GM23248 (cell line): ENCODE data around the gene STK33. TPM values are rescaled to one million over a fixed set of nuclear protein-coding genes. Genes with fewer than 3 reads are reported as not detected.

ENCODE experiments used
- DNase-seq: peaks from one replicate; pipeline ENCODE4 v3.0.0-alpha.2; 2015
- H2AFZ ChIP-seq: fragments of 200-600 bp; sonication (generic); 2 replicates; pipeline ENCODE4 v1.6.1; 2016; ENCODE audit warnings: antibody characterized with exemption
- H3F3A ChIP-seq: fragments of 200-600 bp; sonication (generic); 2 replicates; pipeline ENCODE4 v1.6.1; 2016; ENCODE audit warnings: mild to moderate bottlenecking, antibody characterized with exemption, mixed run types; ENCODE audit not compliant: insufficient read depth
- H3K27ac ChIP-seq: fragments of 200-600 bp; sonication (generic); 2 replicates; pipeline ENCODE4 v1.5.1; 2016; ENCODE audit warnings: mild to moderate bottlenecking
- H3K27me3 ChIP-seq: fragments of 200-600 bp; sonication (generic); replicated peaks from 2 replicates; pipeline ENCODE4 v1.6.1; 2016; ENCODE audit warnings: mild to moderate bottlenecking; ENCODE audit not compliant: insufficient read depth
- H3K36me3 ChIP-seq: fragments of 200-600 bp; sonication (generic); 2 replicates; pipeline ENCODE4 v1.6.1; 2016; ENCODE audit warnings: low read depth, mild to moderate bottlenecking
- H3K4me1 ChIP-seq: fragments of 200-600 bp; sonication (generic); 2 replicates; pipeline ENCODE4 v1.6.1; 2016; ENCODE audit warnings: mild to moderate bottlenecking; ENCODE audit not compliant: insufficient read depth
- H3K4me2 ChIP-seq: fragments of 200-600 bp; sonication (generic); one replicate; pipeline ENCODE4 v1.6.1; 2016; ENCODE audit warnings: mild to moderate bottlenecking; ENCODE audit not compliant: unreplicated experiment
- H3K4me3 ChIP-seq: fragments of 200-600 bp; sonication (generic); 2 replicates; pipeline ENCODE4 v1.5.1; 2016; ENCODE audit warnings: mild to moderate bottlenecking
- H3K79me2 ChIP-seq: fragments of 200-600 bp; sonication (generic); 2 replicates; pipeline ENCODE4 v1.6.1; 2016; ENCODE audit warnings: mild to moderate bottlenecking; ENCODE audit not compliant: insufficient read depth
- H3K9ac ChIP-seq: fragments of 200-600 bp; sonication (generic); 2 replicates; pipeline ENCODE4 v1.6.1; 2016; ENCODE audit warnings: mild to moderate bottlenecking
- H3K9me2 ChIP-seq: fragments of 200-600 bp; sonication (generic); 2 replicates; pipeline ENCODE4 v1.6.1; 2016; ENCODE audit warnings: mixed run types, mild to moderate bottlenecking, moderate library complexity; ENCODE audit not compliant: insufficient read depth
- H3K9me3 ChIP-seq: fragments of 200-600 bp; sonication (generic); one replicate; pipeline ENCODE4 v1.6.1; 2017; ENCODE audit warnings: low read depth
- H4K20me1 ChIP-seq: fragments of 200-600 bp; sonication (generic); 2 replicates; pipeline ENCODE4 v1.6.0; 2016; ENCODE audit not compliant: insufficient read depth
- EZH2 ChIP-seq: fragments of 200-600 bp; sonication (generic); IDR thresholded peaks from 2 replicates; pipeline ENCODE4 v1.6.1; 2018; ENCODE audit warnings: antibody characterized with exemption, mild to moderate bottlenecking; ENCODE audit not compliant: insufficient read depth, poor library complexity, severe bottlenecking
- EZH2phosphoT487 ChIP-seq: fragments of 200-600 bp; sonication (generic); IDR thresholded peaks from 2 replicates; pipeline ENCODE4 v1.6.1; 2018; ENCODE audit warnings: antibody characterized with exemption, moderate library complexity, mild to moderate bottlenecking, low read depth; ENCODE audit not compliant: insufficient read depth
- WGBS, 2 experiments: methylation state at CpG; one replicate each; pipeline ENCODE4 v1.1.6; 2015 to 2017; ENCODE audit warnings: low lambda C conversion rate in 2 of 2, low coverage in 1 of 2; ENCODE audit errors: missing lambda C conversion rate in 2 of 2; 5-methylcytosine and 5-hydroxymethylcytosine counted together
- in situ Hi-C: fragments of 300-500 bp; cut with MboI; formaldehyde crosslinking; loops from 2 replicates; pipeline ENCODE4 v1.15.0; 2020
- polyA plus RNA-seq: library from polyadenylated mRNA; unstranded; fragments of >200 nt; fragmentation: Nextera tagmentation; extraction: Ambion mirVana; gene quantifications from 2 replicates; pipeline ENCODE4 v1.2.1, GENCODE V29; 2016
- total RNA-seq: library from RNA; depleted of rRNA; stranded (reverse); fragments of >200 nt; shearing (Covaris generic); gene quantifications from 2 replicates; pipeline ENCODE4 v1.2.3, GENCODE V29; 2014

STK33 gene
- total and polyA plus RNA-seq, 2 experiments from 2014 or later = not detected

- no peaks in the 10 kb centered on the region for H3K36me3 ChIP-seq
- no peak overlapping the region for H2AFZ ChIP-seq
- H3K79me2 ChIP-seq = no peaks in the 10 kb centered on the region
- no peaks in the 10 kb centered on the region for H3K4me1 ChIP-seq
- in situ Hi-C loops = no loop called here
- H3K9me3 ChIP-seq = no peaks in the 10 kb centered on the region
- no peaks in the 10 kb centered on the region for H3K9me2 ChIP-seq
- WGBS, 2 experiments = 81 to 90% methylated on average over 4 of the region's 4 CpGs
- H3K27ac ChIP-seq = no peak overlapping the region
- peaks cover 3% of the 10 kb centered on the region; the same call in 1 of the 2 replicates for H3F3A ChIP-seq
- TF ChIP-seq EZH2 (no peak), EZH2phosphoT487 (no peak)
- no peak overlapping the region for H3K4me3 ChIP-seq
- no peaks in the 10 kb centered on the region for H3K27me3 ChIP-seq
- H3K4me2 ChIP-seq = no peak overlapping the region
- H4K20me1 ChIP-seq = no peaks in the 10 kb centered on the region
- DNase-seq = no peak
- H3K9ac ChIP-seq = no peak overlapping the region
These were observed 21.4 kb upstream of the STK33 start for GRCh38 chr11:8615291-8616032.

- Histone ChIP-seq H4K20me1 (no peaks in the 10 kb centered on the region), H3K9me2 (no peaks in the 10 kb centered on the region), H3F3A (peaks cover 3% of the 10 kb centered on the region; the same call in 1 of the 2 replicates), H3K9ac (no peak overlapping the region), H3K79me2 (no peaks in the 10 kb centered on the region), H3K9me3 (no peaks in the 10 kb centered on the region), H3K27me3 (no peaks in the 10 kb centered on the region), H3K27ac (no peak overlapping the region), H3K36me3 (no peaks in the 10 kb centered on the region), H3K4me2 (no peak overlapping the region), H2AFZ (no peak overlapping the region), H3K4me3 (no peak overlapping the region), H3K4me1 (no peaks in the 10 kb centered on the region)
- DNase-seq = no peak
- no peak for TF ChIP-seq EZH2
- no peak for TF ChIP-seq EZH2phosphoT487
- in situ Hi-C loops = no loop called here
- WGBS, 2 experiments = 95% methylated on average over 4 of the region's 4 CpGs
These were observed 20.5 kb upstream of the STK33 start for GRCh38 chr11:8614497-8614896.

- Histone ChIP-seq H3K4me3 (no peak overlapping the region), H3K9ac (no peak overlapping the region), H3K4me2 (no peak overlapping the region), H2AFZ (no peak overlapping the region), H3K4me1 (no peaks in the 10 kb centered on the region), H3K36me3 (no peaks in the 10 kb centered on the region), H3K27ac (no peak overlapping the region), H3K9me3 (no peaks in the 10 kb centered on the region), H3F3A (peaks cover 3% of the 10 kb centered on the region; the same call in 1 of the 2 replicates), H4K20me1 (no peaks in the 10 kb centered on the region), H3K27me3 (no peaks in the 10 kb centered on the region), H3K79me2 (no peaks in the 10 kb centered on the region), H3K9me2 (no peaks in the 10 kb centered on the region)
- WGBS, 2 experiments = 89 to 93% methylated on average over 1 of the region's 1 CpG
- no peak for DNase-seq
- TF ChIP-seq EZH2 = no peak
- TF ChIP-seq EZH2phosphoT487 = no peak
- in situ Hi-C loops = no loop called here
These were observed 19.0 kb upstream of the STK33 start for GRCh38 chr11:8613036-8613435.

GRCh38 chr11:8612522-8612921 is 18.5 kb upstream of the STK33 start:
- H3K9me3 ChIP-seq = no peaks in the 10 kb centered on the region
- TF ChIP-seq EZH2 (no peak), EZH2phosphoT487 (no peak)
- H3K9me2 ChIP-seq = no peaks in the 10 kb centered on the region
- H3F3A ChIP-seq = peaks cover 3% of the 10 kb centered on the region; the same call in 1 of the 2 replicates
- no peaks in the 10 kb centered on the region for H3K27me3 ChIP-seq
- no peak overlapping the region for H2AFZ ChIP-seq
- no peaks in the 10 kb centered on the region for H3K36me3 ChIP-seq
- H3K79me2 ChIP-seq = no peaks in the 10 kb centered on the region
- no peak overlapping the region for H3K4me3 ChIP-seq
- WGBS, 2 experiments = 87 to 93% methylated on average over 5 of the region's 5 CpGs
- in situ Hi-C loops = no loop called here
- H3K4me1 ChIP-seq = no peaks in the 10 kb centered on the region
- no peaks in the 10 kb centered on the region for H4K20me1 ChIP-seq
- no peak overlapping the region for H3K9ac ChIP-seq
- H3K4me2 ChIP-seq = no peak overlapping the region
- no peak for DNase-seq
- H3K27ac ChIP-seq = no peak overlapping the region
